Measurements from ENCODE around the gene HCST. TPM values are rescaled to one million over a fixed set of nuclear protein-coding genes. Genes with fewer than 3 reads are reported as not detected.

The HCST gene
- total RNA-seq, 1 donor from 2014 or later = 1.8 TPM

DNA sequence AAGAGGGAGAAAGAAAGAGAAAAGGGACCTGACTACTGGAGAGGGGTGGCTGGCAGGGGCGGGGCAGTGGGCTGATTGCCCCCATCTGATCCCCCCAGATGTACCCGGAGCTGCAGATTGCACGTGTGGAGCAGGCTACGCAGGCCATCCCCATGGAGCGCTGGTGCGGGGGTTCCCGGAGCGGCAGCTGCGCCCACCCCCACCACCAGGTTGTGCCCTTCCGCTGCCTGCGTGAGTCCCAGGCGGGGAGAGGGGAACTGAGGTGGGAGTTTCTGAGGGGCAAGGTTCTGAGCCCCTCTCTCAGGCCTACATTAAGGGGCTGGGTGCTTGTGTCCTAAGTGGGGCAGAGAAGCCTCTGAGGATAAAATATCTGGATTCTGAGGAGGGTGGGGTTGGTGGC is 31.5 kb upstream of the HCST start:
- H4K20me1 ChIP-seq (ENCODE audit: insufficient read depth, low read length) = peaks cover 5% of the 10 kb centered on the region
- Mint-ChIP-seq H3K9me3 (ENCODE audit: unreplicated experiment) (no peaks in the 10 kb centered on the region), H3K27me3 (ENCODE audit: low read depth, unreplicated experiment) (peaks cover 25% of the 10 kb centered on the region), H3K27ac (ENCODE audit: unreplicated experiment) (no peak overlapping the region), H3K4me1 (ENCODE audit: low read depth, unreplicated experiment) (no peaks in the 10 kb centered on the region), H3K36me3 (ENCODE audit: low read depth, unreplicated experiment) (peaks cover 12% of the 10 kb centered on the region), H3K4me3 (ENCODE audit: unreplicated experiment) (no peak overlapping the region)
- FAIRE-seq (no peak), DNase-seq (ENCODE audit: low read depth) (no peak)
- no peak overlapping the region for H3K4me3 ChIP-seq (ENCODE audit: insufficient read depth, low read depth, low read length)
- TF ChIP-seq EZH2 (IDR thresholded peaks at IDR 0.05; ENCODE audit: insufficient read depth, low read length) = no peak
- TF ChIP-seq, protein P1, sequence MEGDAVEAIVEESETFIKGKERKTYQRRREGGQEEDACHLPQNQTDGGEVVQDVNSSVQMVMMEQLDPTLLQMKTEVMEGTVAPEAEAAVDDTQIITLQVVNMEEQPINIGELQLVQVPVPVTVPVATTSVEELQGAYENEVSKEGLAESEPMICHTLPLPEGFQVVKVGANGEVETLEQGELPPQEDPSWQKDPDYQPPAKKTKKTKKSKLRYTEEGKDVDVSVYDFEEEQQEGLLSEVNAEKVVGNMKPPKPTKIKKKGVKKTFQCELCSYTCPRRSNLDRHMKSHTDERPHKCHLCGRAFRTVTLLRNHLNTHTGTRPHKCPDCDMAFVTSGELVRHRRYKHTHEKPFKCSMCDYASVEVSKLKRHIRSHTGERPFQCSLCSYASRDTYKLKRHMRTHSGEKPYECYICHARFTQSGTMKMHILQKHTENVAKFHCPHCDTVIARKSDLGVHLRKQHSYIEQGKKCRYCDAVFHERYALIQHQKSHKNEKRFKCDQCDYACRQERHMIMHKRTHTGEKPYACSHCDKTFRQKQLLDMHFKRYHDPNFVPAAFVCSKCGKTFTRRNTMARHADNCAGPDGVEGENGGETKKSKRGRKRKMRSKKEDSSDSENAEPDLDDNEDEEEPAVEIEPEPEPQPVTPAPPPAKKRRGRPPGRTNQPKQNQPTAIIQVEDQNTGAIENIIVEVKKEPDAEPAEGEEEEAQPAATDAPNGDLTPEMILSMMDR (IDR thresholded peaks at IDR 0.05; ENCODE audit: insufficient read depth, low read depth, low read length) = no peak
- H3K27me3 ChIP-seq (ENCODE audit: insufficient read depth, low read length) = peaks cover 3% of the 10 kb centered on the region
- H3K36me3 ChIP-seq (ENCODE audit: insufficient read depth, low read length) = no peaks in the 10 kb centered on the region
- H2AFZ ChIP-seq (ENCODE audit: low read depth, low read length) = no peak overlapping the region
- H3K9ac ChIP-seq (ENCODE audit: low read length) = no peak overlapping the region
- H3K4me2 ChIP-seq (ENCODE audit: low read length) = no peak overlapping the region
- H3K79me2 ChIP-seq (ENCODE audit: insufficient read depth, low read length) = no peaks in the 10 kb centered on the region
- no peaks in the 10 kb centered on the region for H3K9me3 ChIP-seq (ENCODE audit: insufficient read depth, low read depth, low read length)
- peaks cover 8% of the 10 kb centered on the region for H3K4me1 ChIP-seq (ENCODE audit: insufficient read depth, low read length)
- H3K27ac ChIP-seq (ENCODE audit: low read depth, low read length) = no peak overlapping the region

DNA sequence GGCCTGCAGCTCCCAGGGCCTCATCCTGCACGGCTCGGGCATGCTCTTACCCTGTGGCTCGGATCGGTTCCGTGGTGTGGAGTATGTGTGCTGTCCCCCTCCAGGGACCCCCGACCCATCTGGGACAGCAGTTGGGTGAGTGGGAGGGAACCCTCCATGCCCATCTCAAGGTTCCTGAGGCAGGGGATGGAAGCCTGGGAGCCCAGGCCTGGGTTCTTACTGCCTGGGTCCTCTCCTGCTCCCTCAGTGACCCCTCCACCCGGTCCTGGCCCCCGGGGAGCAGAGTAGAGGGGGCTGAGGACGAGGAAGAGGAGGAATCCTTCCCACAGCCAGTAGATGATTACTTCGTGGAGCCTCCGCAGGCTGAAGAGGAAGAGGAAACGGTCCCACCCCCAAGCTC is 30.7 kb upstream of the HCST start:
- H3K4me3 ChIP-seq (ENCODE audit: insufficient read depth, low read depth, low read length) = no peak overlapping the region
- H3K27ac Mint-ChIP-seq (ENCODE audit: unreplicated experiment) = no peak overlapping the region
- no peak for DNase-seq (ENCODE audit: low read depth)
- H2AFZ ChIP-seq (ENCODE audit: low read depth, low read length) = no peak overlapping the region
- H3K27ac ChIP-seq (ENCODE audit: low read depth, low read length) = no peak overlapping the region
- H4K20me1 ChIP-seq (ENCODE audit: insufficient read depth, low read length) = peaks cover 5% of the 10 kb centered on the region
- peaks cover 8% of the 10 kb centered on the region for H3K4me1 ChIP-seq (ENCODE audit: insufficient read depth, low read length)
- H3K9me3 ChIP-seq (ENCODE audit: insufficient read depth, low read depth, low read length) = no peaks in the 10 kb centered on the region
- no peaks in the 10 kb centered on the region for H3K36me3 ChIP-seq (ENCODE audit: insufficient read depth, low read length)
- TF ChIP-seq EZH2 (IDR thresholded peaks at IDR 0.05; ENCODE audit: insufficient read depth, low read length) = no peak
- TF ChIP-seq, protein P1 (IDR thresholded peaks at IDR 0.05; ENCODE audit: insufficient read depth, low read depth, low read length) = no peak
- H3K27me3 Mint-ChIP-seq (ENCODE audit: low read depth, unreplicated experiment) = peaks cover 23% of the 10 kb centered on the region
- H3K4me1 Mint-ChIP-seq (ENCODE audit: low read depth, unreplicated experiment) = no peaks in the 10 kb centered on the region
- H3K36me3 Mint-ChIP-seq (ENCODE audit: low read depth, unreplicated experiment) = peaks cover 19% of the 10 kb centered on the region
- FAIRE-seq = no peak
- no peak overlapping the region for H3K9ac ChIP-seq (ENCODE audit: low read length)
- H3K9me3 Mint-ChIP-seq (ENCODE audit: unreplicated experiment) = no peaks in the 10 kb centered on the region
- H3K27me3 ChIP-seq (ENCODE audit: insufficient read depth, low read length) = peaks cover 3% of the 10 kb centered on the region
- no peak overlapping the region for H3K4me2 ChIP-seq (ENCODE audit: low read length)
- H3K4me3 Mint-ChIP-seq (ENCODE audit: unreplicated experiment) = no peak overlapping the region
- no peaks in the 10 kb centered on the region for H3K79me2 ChIP-seq (ENCODE audit: insufficient read depth, low read length)

GRCh38 chr19:35872180-35872579 is 30.1 kb upstream of the HCST start:
- Histone ChIP-seq H3K79me2 (ENCODE audit: insufficient read depth, low read length) (no peaks in the 10 kb centered on the region), H4K20me1 (ENCODE audit: insufficient read depth, low read length) (peaks cover 5% of the 10 kb centered on the region), H3K4me1 (ENCODE audit: insufficient read depth, low read length) (peaks cover 8% of the 10 kb centered on the region), H2AFZ (ENCODE audit: low read depth, low read length) (no peak overlapping the region), H3K36me3 (ENCODE audit: insufficient read depth, low read length) (no peaks in the 10 kb centered on the region), H3K9ac (ENCODE audit: low read length) (no peak overlapping the region), H3K4me2 (ENCODE audit: low read length) (no peak overlapping the region), H3K9me3 (ENCODE audit: insufficient read depth, low read depth, low read length) (no peaks in the 10 kb centered on the region), H3K27me3 (ENCODE audit: insufficient read depth, low read length) (peaks cover 3% of the 10 kb centered on the region), H3K4me3 (ENCODE audit: insufficient read depth, low read depth, low read length) (no peak overlapping the region), H3K27ac (ENCODE audit: low read depth, low read length) (no peak overlapping the region)
- no peak for FAIRE-seq
- no peaks in the 10 kb centered on the region for H3K4me1 Mint-ChIP-seq (ENCODE audit: low read depth, unreplicated experiment)
- DNase-seq (ENCODE audit: low read depth) = no peak
- TF ChIP-seq, protein P1 (IDR thresholded peaks at IDR 0.05; ENCODE audit: insufficient read depth, low read depth, low read length) = no peak
- no peak for TF ChIP-seq EZH2 (IDR thresholded peaks at IDR 0.05; ENCODE audit: insufficient read depth, low read length)
- peaks cover 19% of the 10 kb centered on the region for H3K36me3 Mint-ChIP-seq (ENCODE audit: low read depth, unreplicated experiment)
- no peaks in the 10 kb centered on the region for H3K9me3 Mint-ChIP-seq (ENCODE audit: unreplicated experiment)
- peaks cover 20% of the 10 kb centered on the region for H3K27me3 Mint-ChIP-seq (ENCODE audit: low read depth, unreplicated experiment)
- H3K27ac Mint-ChIP-seq (ENCODE audit: unreplicated experiment) = no peak overlapping the region
- no peak overlapping the region for H3K4me3 Mint-ChIP-seq (ENCODE audit: unreplicated experiment)
